ENCODE measurements around the gene ANK3.

- no peak for TF ChIP-seq PBX3 (CRISPR knock-in tag; IDR thresholded peaks at IDR 0.05)
- TF ChIP-seq CTCF (tag by site-specific recombination; IDR thresholded peaks at IDR 0.05): no peak
- no peak for TF ChIP-seq GLI2 (tag by site-specific recombination; IDR thresholded peaks at IDR 0.05; ENCODE audit: borderline replicate concordance, low read depth)
- TF ChIP-seq ZBTB7A (tag by site-specific recombination; IDR thresholded peaks at IDR 0.05; ENCODE audit: low read depth): no peak
Observed at GRCh38 chr10:60169111-60169510, 220.6 kb downstream of the ANK3 start.
